ENCODE measurements around the gene NEDD4L.

NEDD4L gene

GRCh38 chr18:58093311-58093803, 49.3 kb downstream of the NEDD4L start:
- DNase-seq (ENCODE audit: low read depth, low spot score) = no peak

- DNase-seq (ENCODE audit: low read depth, low spot score) = no peak
Observed at GRCh38 chr18:58095222-58095621, 51.2 kb downstream of the NEDD4L start.

GRCh38 chr18:58095655-58096054, 51.6 kb downstream of the NEDD4L start:
- no peak for DNase-seq (ENCODE audit: low read depth, low spot score)

GRCh38 chr18:58096658-58097057, 52.6 kb downstream of the NEDD4L start:
- DNase-seq (ENCODE audit: low read depth, low spot score) = no peak

GRCh38 chr18:58097121-58097906, 53.3 kb downstream of the NEDD4L start:
- no peak for DNase-seq (ENCODE audit: low read depth, low spot score)

- no peak for DNase-seq (ENCODE audit: low read depth, low spot score)
Observed at GRCh38 chr18:58097907-58098166, 53.8 kb downstream of the NEDD4L start.

- no peak for DNase-seq (ENCODE audit: low read depth, low spot score)
Observed at GRCh38 chr18:58098706-58099105, 54.7 kb downstream of the NEDD4L start.

- no peak for DNase-seq (ENCODE audit: low read depth, low spot score)
Observed at GRCh38 chr18:58100154-58100553, 56.1 kb downstream of the NEDD4L start.

GRCh38 chr18:58101291-58101794, 57.3 kb downstream of the NEDD4L start:
- no peak for DNase-seq (ENCODE audit: low read depth, low spot score)

- no peak for DNase-seq (ENCODE audit: low read depth, low spot score)
Observed at GRCh38 chr18:58102018-58102417, 58.0 kb downstream of the NEDD4L start.

- DNase-seq (ENCODE audit: low read depth, low spot score) = no peak
Observed at GRCh38 chr18:58102875-58103274, 58.8 kb downstream of the NEDD4L start.

GRCh38 chr18:58103339-58103985, 59.4 kb downstream of the NEDD4L start:
- no peak for DNase-seq (ENCODE audit: low read depth, low spot score)

- no peak for DNase-seq (ENCODE audit: low read depth, low spot score)
Observed at GRCh38 chr18:58104096-58104495, 60.1 kb downstream of the NEDD4L start.

GRCh38 chr18:58105206-58105887, 61.3 kb downstream of the NEDD4L start:
- DNase-seq (ENCODE audit: low read depth, low spot score) = no peak

- no peak for DNase-seq (ENCODE audit: low read depth, low spot score)
Observed at GRCh38 chr18:58105888-58106260, 61.8 kb downstream of the NEDD4L start.

GRCh38 chr18:58106289-58107070, 62.5 kb downstream of the NEDD4L start:
- no peak for DNase-seq (ENCODE audit: low read depth, low spot score)

GRCh38 chr18:58109256-58109655, 65.2 kb downstream of the NEDD4L start:
- no peak for DNase-seq (ENCODE audit: low read depth, low spot score)

GRCh38 chr18:58110398-58110797, 66.4 kb downstream of the NEDD4L start:
- DNase-seq (ENCODE audit: low read depth, low spot score) = no peak

GRCh38 chr18:58112174-58112573, 68.1 kb downstream of the NEDD4L start:
- no peak for DNase-seq (ENCODE audit: low read depth, low spot score)

GRCh38 chr18:58113337-58113736, 69.3 kb downstream of the NEDD4L start:
- DNase-seq (ENCODE audit: low read depth, low spot score) = no peak

- no peak for DNase-seq (ENCODE audit: low read depth, low spot score)
Observed at GRCh38 chr18:58114766-58115165, 70.7 kb downstream of the NEDD4L start.

GRCh38 chr18:58116818-58117217, 72.8 kb downstream of the NEDD4L start:
- no peak for DNase-seq (ENCODE audit: low read depth, low spot score)

Measured in activated CD4-positive, CD25-positive, alpha-beta regulatory T cell treated with anti-CD3 and anti-CD28 coated beads, Interleukin-2, amount 50 U/mL, for 16 hours (primary cell).